GM12891 (cell line): ENCODE data around the gene ELOVL6.

Experiments used
- DNase-seq: peaks from one replicate; pipeline ENCODE4 v3.0.0; 2011; ENCODE audit warnings: low spot score; ENCODE audit not compliant: insufficient read length
- FAIRE-seq: peaks from 2 replicates; lab custom pipeline; 2011; peaks lifted over from hg19 to GRCh38; lab: Jason Lieb, UNC
- PAX5 ChIP-seq: IDR thresholded peaks from 2 replicates; pipeline ENCODE4 v1.6.1; 2011; ENCODE audit warnings: low read length, moderate library complexity, mild to moderate bottlenecking; ENCODE audit not compliant: insufficient read depth, severe bottlenecking
- POLR2A ChIP-seq: IDR thresholded peaks from 2 replicates; pipeline ENCODE4 v1.6.1; 2011; ENCODE audit warnings: low read depth, low read length, control low read depth
- POLR2AphosphoS5 ChIP-seq: IDR thresholded peaks from 2 replicates; pipeline ENCODE4 v1.6.1; 2011; ENCODE audit warnings: low read depth, low read length, control low read depth
- POU2F2 ChIP-seq: IDR thresholded peaks from 2 replicates; pipeline ENCODE4 v1.6.1; 2011; ENCODE audit warnings: low read depth, mild to moderate bottlenecking, control low read depth, low read length, moderate library complexity
- SPI1 ChIP-seq: IDR thresholded peaks from 2 replicates; pipeline ENCODE4 v1.6.1; 2011; ENCODE audit warnings: low read depth, low read length, control low read depth
- TAF1 ChIP-seq: IDR thresholded peaks from 2 replicates; pipeline ENCODE4 v1.6.1; 2011; ENCODE audit warnings: low read depth, low read length, control low read depth

Gene ELOVL6

DNA sequence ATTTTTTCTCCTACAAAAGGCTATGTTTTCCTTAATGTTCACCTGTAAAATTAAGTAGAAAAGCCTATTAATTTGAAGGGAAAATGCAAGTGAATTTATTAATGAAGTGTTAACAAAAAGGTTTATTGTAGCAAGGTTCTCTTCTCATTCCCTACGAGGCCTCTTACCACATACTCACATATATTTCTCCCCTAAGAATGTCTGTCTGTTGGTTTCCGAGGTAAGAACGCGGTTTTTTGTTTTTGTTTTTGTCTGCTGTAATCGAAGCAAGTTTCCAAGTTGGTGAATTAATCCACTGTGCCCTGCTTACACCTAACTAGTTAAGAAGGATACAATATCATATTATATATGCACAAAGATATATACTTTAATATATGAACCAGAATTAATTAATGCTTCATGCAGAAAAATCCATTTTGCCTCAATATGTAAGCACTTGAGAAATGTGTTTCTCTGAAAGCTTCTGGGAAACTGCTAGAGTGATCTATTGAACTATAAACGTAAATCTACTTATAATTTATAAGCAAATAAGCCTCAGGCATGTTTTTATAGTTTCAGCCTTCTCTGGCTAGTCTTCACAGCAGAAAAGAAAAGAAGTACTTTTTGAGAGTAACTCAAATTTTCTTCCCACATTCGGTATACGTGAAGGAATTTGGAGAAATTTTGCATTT, 164.9 kb downstream of the ELOVL6 start:
- no peak for DNase-seq
- no peak for FAIRE-seq
- TF ChIP-seq POU2F2 (no peak), POLR2A (no peak), POLR2AphosphoS5 (no peak), PAX5 (no peak), TAF1 (no peak)

DNA sequence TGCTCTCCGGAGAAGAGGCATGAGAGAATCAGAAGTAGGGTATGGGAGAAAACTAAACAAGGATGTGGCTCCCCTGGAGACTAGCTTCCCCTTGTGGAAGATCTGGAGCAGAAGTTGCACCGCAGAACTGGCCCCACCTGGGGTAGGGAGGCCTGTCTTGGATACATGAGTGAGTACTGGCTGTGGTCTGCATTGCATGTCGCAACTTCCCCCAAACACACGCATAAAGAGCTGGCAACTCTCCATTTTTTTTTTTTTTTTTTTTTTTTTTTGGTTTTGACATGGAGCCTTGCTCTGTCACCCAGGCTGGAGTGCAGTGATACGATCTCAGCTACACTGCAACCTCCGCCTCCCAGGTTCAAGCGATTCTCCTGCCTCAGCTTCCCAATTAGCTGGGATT, 165.8 kb downstream of the ELOVL6 start:
- TF ChIP-seq PAX5 (no peak), POU2F2 (no peak)
- FAIRE-seq (no peak), DNase-seq (no peak)

DNA sequence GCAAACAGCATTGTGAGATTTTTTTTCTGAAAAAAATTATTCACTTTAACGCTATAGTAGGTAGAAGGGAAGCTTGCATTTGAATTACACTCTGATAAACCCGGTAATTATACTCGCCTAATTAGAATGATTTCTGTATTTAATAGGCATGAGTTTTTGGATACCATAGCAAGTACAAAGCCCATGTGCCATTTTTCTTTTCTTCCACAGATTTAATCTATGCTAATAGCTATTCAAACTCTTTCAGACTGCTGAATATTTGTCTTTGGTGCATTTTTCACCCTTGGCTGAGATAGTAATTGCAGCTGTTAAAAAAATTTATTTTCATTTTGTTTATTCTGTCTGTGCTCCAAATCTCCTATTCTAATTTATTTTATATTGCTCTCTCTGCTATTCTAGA, 172.7 kb downstream of the ELOVL6 start:
- no peak for DNase-seq
- FAIRE-seq: no peak
- TF ChIP-seq PAX5: no peak
- no peak for TF ChIP-seq POLR2A
- TF ChIP-seq TAF1: no peak
- no peak for TF ChIP-seq POLR2AphosphoS5
- no peak for TF ChIP-seq SPI1
- no peak for TF ChIP-seq POU2F2

DNA sequence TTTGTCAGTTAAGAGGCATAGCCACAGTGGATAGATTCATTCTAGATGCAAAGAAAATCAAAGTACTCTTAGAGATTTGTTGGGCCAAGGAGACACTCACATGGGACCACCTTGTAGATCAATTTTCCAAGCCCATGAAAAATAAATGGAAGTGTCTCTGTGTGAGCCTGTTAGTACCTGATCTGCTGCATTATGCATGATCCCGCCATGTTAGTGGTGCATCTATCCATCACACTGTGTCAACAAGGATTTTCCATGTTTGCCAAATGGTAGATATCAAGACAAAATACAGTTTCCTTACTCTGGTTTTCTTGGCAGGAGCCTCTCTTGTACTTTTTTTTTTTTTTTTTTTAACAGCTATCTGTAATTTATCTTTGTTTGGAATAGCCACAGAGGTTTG, 173.4 kb downstream of the ELOVL6 start:
- TF ChIP-seq SPI1 (no peak), POLR2A (no peak), TAF1 (no peak), PAX5 (no peak), POLR2AphosphoS5 (no peak), POU2F2 (no peak)
- no peak for DNase-seq
- FAIRE-seq: no peak

DNA sequence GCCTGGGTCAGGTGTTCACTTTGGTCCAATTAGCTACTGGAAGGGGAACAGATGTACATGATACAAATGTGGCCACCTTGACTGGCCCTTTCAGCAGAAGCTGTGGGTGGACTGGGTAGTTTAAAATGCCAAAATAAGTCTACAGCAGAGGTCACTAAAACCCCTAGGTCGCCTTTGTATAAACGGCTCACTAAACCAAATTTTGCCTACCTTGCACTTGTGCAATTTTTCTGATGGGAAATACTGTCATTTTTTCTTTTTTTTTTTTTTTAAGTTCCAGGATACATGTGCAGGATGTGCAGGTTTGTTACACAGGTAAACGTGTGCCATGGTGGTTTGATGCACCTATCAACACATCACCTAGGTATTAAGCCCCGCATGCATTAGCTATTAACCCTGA, 176.0 kb downstream of the ELOVL6 start:
- TF ChIP-seq POLR2A (no peak), PAX5 (no peak), TAF1 (no peak), POU2F2 (no peak), POLR2AphosphoS5 (no peak), SPI1 (no peak)
- FAIRE-seq: no peak
- DNase-seq: no peak

GRCh38 chr4:110020646-110021443, 177.6 kb downstream of the ELOVL6 start:
- TF ChIP-seq POU2F2 (no peak), POLR2AphosphoS5 (no peak), PAX5 (no peak)
- DNase-seq (no peak), FAIRE-seq (no peak)

DNA sequence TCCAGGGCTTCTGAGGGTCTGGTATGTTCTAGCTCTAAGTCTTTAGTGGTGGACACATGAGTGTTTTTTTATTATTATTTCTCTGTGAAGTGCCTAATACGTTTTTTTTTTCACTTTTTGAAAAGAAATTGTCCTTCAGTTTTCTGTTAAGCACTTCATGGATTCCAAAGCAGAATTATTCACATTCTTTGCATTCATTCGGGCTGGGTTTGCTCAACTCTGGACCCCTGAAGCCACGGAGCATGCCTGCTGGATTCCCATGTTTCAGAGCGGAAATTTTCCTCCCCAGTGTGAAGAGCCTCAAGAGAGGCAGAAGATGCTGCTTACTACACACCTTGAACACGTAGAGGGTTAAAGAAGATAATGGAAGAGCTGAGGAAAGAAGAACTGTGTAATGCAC, 178.3 kb downstream of the ELOVL6 start:
- FAIRE-seq: no peak
- DNase-seq: no peak
- no peak for TF ChIP-seq POU2F2
- no peak for TF ChIP-seq SPI1
- TF ChIP-seq POLR2A: no peak
- TF ChIP-seq TAF1: no peak
- TF ChIP-seq POLR2AphosphoS5: no peak
- TF ChIP-seq PAX5: no peak

DNA sequence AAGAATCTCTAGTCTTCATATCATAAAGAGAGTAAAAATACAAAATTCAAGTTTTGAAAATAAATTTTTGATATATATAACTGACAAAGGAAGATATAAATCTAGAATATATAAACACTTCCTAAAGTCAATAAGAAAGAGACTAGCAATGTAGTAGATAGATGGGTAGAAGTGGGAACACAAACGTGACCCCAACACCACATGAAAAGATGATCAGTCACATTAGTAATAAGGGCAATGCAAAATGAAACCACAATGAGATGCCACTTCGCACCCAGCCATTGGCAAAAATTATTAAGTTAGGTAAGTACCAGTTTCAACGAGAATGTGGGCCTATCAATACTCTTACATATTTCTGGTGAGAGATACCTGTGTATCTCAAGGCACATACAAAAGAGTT, 179.3 kb downstream of the ELOVL6 start:
- TF ChIP-seq SPI1 (no peak), TAF1 (no peak), POU2F2 (no peak), POLR2AphosphoS5 (no peak), PAX5 (no peak), POLR2A (no peak)
- DNase-seq: no peak
- FAIRE-seq: no peak

- FAIRE-seq: no peak
- DNase-seq: no peak
- no peak for TF ChIP-seq POU2F2
- TF ChIP-seq POLR2AphosphoS5: no peak
- TF ChIP-seq SPI1: no peak
- no peak for TF ChIP-seq TAF1
- TF ChIP-seq POLR2A: no peak
- TF ChIP-seq PAX5: no peak
Observed at GRCh38 chr4:110014233-110014632, 184.2 kb downstream of the ELOVL6 start.

DNA sequence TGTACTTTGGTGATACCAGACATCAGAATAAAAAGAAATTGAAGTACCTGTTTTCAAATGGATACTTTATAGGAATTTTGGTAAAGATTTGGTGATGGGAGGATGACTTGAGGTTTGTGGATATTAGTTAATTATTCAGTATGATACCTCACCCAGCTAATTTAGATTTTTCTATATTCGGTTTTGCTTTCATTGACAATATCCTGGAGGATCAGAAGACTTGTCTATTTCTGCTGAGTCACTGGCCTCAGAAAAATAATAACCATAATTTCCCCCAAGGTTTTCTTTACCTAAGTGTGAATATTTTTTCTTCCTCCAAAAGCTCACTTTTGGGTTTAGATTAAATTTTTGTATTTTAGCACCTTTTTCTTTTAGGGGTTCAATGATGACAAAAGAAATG, 185.5 kb downstream of the ELOVL6 start:
- no peak for TF ChIP-seq POLR2A
- TF ChIP-seq POLR2AphosphoS5: no peak
- no peak for TF ChIP-seq PAX5
- TF ChIP-seq TAF1: no peak
- no peak for TF ChIP-seq POU2F2
- TF ChIP-seq SPI1: no peak
- no peak for FAIRE-seq
- no peak for DNase-seq

DNA sequence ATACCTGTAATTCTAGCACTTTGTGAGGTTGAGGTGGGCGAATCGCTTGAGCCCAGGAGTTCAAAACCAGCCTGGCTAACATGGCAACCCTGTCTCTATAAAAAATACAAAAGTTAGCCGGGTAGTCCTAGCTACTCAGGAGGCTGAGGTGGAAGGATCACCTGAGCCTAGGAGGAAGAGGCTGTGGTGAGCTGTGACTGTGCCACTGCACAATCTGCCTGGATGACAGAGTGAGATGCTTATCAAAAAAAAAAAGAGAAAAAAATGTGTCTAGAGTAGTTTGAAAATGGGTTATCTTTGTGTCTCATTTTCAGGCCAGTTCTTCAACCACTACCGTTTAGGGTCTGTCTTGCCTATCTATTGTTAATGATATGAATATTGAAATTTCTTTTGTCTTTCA, 187.6 kb downstream of the ELOVL6 start:
- no peak for TF ChIP-seq SPI1
- TF ChIP-seq POLR2AphosphoS5: no peak
- TF ChIP-seq POLR2A: no peak
- TF ChIP-seq PAX5: no peak
- no peak for TF ChIP-seq POU2F2
- TF ChIP-seq TAF1: no peak
- no peak for FAIRE-seq

More for the DNA sequence above, 187.6 kb downstream of the ELOVL6 start:
- no peak for DNase-seq
